HFFc6 (cell line): Measurements from ENCODE around the gene ZBTB42. TPM values are rescaled to one million over a fixed set of nuclear protein-coding genes. Genes with fewer than 3 reads are reported as not detected.

ENCODE experiments used
- DNase-seq: peaks from one replicate; pipeline ENCODE4 v3.0.0-alpha.2; 2018
- H3K27ac Mint-ChIP-seq: 2 replicates; pipeline ENCODE4 v1.8.0; 2020; ENCODE audit warnings: mild to moderate bottlenecking, mixed read lengths
- H3K27me3 Mint-ChIP-seq: 2 replicates; pipeline ENCODE4 v1.8.0; 2021; ENCODE audit warnings: mild to moderate bottlenecking, moderate library complexity, mixed read lengths; ENCODE audit not compliant: insufficient read depth
- H3K36me3 Mint-ChIP-seq: 2 replicates; pipeline ENCODE4 v1.8.0; 2021; ENCODE audit warnings: low read depth, mixed read lengths
- H3K4me1 Mint-ChIP-seq: 2 replicates; pipeline ENCODE4 v1.8.0; 2020; ENCODE audit warnings: low read depth, mixed read lengths
- H3K4me3 Mint-ChIP-seq: 2 replicates; pipeline ENCODE4 v1.8.0; 2020; ENCODE audit warnings: mild to moderate bottlenecking, moderate library complexity, mixed read lengths
- H3K9me3 Mint-ChIP-seq: 2 replicates; pipeline ENCODE4 v1.8.0; 2020; ENCODE audit warnings: mild to moderate bottlenecking, mixed read lengths
- total RNA-seq, 6 experiments: library from RNA; stranded (reverse); fragmentation: NEBNext Ultra II Directional; extraction: Animal tissue kit (Norgen Biotek cat#: 25700); gene quantifications; 2 replicates in 1 of 6; 3 replicates in 5 of 6; pipeline ENCODE4 v1.2.3, GENCODE V29; 2021
- TF ChIP-seq, protein P1 (sequence below): fragments of 200-600 bp; sonication (generic); IDR thresholded peaks from 2 replicates; pipeline ENCODE4 v1.5.0; 2021; ENCODE audit warnings: antibody characterized with exemption, mild to moderate bottlenecking

ZBTB42 gene
- total RNA-seq, 6 experiments from 2014 or later = 1.3 to 1.8 (median 1.5) TPM

DNA sequence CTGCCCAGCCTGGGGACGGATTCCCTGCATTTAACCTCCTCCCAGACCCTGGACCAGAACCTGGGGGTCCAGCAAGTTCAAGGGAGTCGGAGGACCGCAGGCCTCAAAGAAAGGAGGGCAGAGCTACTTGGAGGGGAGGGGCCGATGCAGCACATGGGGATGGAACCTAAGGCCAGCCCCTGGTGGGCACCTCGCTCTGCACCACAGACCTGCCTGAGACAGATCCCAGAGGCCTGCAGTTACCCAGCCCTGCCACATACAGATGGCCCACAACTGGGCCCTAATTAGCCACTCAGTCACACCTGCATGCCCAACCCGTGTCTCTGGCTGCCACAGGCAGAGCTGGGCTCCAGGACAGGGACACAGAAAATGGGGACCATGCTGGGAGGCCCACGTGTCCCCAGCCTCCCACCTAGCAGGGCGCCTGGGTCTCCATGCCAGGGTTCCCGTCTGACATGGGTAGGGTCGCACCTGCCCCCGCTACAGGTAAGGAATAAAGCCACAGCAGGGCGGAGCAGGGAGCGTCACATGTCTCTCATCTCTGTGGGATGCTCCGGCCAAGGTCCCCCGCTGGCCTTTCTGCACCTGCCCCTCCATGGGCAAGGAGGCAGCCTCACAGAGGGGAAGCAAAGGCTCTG lies 22.1 kb upstream of the ZBTB42 start:
- no peak for DNase-seq
- H3K27me3 Mint-ChIP-seq = peaks cover 5% of the 10 kb centered on the region
- H3K4me3 Mint-ChIP-seq = no peak overlapping the region
- no peaks in the 10 kb centered on the region for H3K36me3 Mint-ChIP-seq
- no peaks in the 10 kb centered on the region for H3K9me3 Mint-ChIP-seq
- H3K4me1 Mint-ChIP-seq = no peaks in the 10 kb centered on the region
- TF ChIP-seq, protein P1, sequence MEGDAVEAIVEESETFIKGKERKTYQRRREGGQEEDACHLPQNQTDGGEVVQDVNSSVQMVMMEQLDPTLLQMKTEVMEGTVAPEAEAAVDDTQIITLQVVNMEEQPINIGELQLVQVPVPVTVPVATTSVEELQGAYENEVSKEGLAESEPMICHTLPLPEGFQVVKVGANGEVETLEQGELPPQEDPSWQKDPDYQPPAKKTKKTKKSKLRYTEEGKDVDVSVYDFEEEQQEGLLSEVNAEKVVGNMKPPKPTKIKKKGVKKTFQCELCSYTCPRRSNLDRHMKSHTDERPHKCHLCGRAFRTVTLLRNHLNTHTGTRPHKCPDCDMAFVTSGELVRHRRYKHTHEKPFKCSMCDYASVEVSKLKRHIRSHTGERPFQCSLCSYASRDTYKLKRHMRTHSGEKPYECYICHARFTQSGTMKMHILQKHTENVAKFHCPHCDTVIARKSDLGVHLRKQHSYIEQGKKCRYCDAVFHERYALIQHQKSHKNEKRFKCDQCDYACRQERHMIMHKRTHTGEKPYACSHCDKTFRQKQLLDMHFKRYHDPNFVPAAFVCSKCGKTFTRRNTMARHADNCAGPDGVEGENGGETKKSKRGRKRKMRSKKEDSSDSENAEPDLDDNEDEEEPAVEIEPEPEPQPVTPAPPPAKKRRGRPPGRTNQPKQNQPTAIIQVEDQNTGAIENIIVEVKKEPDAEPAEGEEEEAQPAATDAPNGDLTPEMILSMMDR = no peak
- H3K27ac Mint-ChIP-seq = no peak overlapping the region

DNA sequence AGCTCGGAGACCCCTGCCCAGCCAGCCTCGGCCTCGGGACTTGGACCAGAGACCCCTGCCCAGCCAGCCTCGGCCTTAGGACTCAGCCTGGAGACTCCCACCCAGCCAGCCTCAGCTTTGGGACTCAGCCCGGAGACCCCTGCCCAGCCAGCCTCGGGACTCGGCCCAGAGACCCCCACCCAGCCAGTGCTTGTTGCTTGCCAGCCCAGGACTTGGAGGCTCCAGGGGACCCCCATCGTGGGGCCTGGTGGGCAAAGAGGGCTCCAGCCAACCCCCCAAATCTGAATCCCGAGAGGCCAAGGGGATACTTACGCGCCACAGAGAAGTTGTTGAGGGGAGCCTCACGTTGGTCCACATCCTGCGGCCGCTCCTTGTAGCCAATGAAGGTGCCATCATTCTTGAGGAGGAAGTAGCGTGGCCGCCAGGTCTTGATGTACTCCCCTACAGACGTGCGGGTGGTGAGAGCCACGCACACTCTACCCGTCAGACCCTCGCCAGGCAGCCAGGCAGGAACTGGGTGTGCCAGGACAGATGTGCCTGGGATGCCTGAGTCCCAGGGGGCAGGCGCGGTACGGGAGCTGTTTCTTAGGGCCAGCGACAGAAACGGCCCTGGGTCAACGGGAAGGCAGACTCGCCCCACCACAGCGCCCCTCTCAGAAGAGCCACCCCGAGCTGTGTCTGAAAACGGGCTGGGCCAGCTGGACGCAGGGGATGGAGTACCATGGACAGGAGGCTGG lies 21.0 kb upstream of the ZBTB42 start:
- Mint-ChIP-seq H3K36me3 (no peaks in the 10 kb centered on the region), H3K4me3 (no peak overlapping the region), H3K27ac (no peak overlapping the region), H3K4me1 (no peaks in the 10 kb centered on the region), H3K9me3 (no peaks in the 10 kb centered on the region), H3K27me3 (peaks cover 2% of the 10 kb centered on the region; the same call in 1 of the 2 replicates)
- no peak for DNase-seq
- TF ChIP-seq, protein P1 = no peak

DNA sequence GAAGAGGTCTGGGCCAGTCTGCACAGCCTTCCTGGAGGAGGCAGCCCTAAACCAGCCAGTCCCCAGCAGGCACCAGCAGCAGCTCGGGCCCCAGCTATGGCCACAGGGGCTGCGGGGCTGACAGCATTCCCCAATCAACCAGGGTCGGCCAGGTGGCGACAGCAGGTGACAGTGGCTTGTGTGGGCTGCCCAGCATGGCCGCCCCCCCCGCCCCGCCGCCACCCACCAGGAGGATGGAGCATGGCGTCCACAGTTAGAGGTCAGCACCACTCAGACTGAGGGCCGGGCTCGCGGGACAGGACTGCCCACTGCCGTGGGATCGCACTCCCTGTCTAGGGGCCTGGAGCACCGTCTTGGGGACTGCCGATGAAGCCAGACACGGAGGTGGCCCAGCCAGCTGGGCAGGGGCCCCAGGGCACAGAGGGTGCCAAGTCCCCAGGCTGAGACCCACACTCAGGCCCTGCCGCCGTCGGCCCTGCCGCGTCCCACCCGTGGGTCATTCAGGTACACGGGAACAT lies 20.3 kb upstream of the ZBTB42 start:
- peaks cover 2% of the 10 kb centered on the region; the same call in 1 of the 2 replicates for H3K27me3 Mint-ChIP-seq
- H3K27ac Mint-ChIP-seq = no peak overlapping the region
- no peak overlapping the region for H3K4me3 Mint-ChIP-seq
- no peaks in the 10 kb centered on the region for H3K36me3 Mint-ChIP-seq
- DNase-seq = no peak
- H3K9me3 Mint-ChIP-seq = no peaks in the 10 kb centered on the region
- TF ChIP-seq, protein P1 = no peak
- no peaks in the 10 kb centered on the region for H3K4me1 Mint-ChIP-seq

DNA sequence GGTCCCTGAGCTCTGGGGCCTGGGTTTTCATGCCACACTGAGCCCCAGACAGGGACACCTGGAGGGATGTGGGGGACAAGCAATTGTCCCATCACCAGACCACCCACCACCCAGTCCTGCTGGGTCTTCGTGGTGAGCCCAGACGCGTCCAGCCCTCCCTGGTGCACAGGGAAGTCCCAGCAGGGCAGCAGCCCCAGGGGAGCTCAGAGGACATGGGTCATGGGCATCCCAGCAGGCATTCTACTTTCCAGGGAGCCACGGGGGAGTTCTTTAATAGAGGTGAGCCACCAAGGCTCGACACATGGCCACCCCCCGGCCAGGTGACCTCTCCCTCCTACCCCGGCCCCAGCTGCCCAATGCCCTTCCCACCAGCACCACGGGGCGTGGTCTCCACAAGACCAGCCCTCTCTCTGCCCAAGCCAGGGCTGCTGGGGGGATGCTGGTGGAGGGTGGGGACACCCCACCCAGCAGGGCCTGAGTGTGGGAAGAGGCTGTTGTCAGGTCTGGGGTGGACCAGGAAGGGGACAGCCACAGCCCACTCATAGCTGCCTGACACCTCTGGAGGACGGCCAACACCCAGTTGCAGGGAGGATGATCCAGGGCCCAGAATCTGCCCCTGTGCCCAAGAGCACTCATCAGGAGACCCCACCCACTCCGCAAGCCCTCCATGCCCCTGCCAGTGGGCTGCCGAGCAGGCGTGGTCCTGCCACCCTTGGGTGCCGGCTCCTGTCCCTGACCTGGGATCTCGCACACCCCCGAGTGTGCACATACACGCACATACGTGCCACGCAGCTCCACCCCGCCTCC lies 19.4 kb upstream of the ZBTB42 start:
- no peak for DNase-seq
- TF ChIP-seq, protein P1 = no peak
- no peak overlapping the region for H3K4me3 Mint-ChIP-seq

DNA sequence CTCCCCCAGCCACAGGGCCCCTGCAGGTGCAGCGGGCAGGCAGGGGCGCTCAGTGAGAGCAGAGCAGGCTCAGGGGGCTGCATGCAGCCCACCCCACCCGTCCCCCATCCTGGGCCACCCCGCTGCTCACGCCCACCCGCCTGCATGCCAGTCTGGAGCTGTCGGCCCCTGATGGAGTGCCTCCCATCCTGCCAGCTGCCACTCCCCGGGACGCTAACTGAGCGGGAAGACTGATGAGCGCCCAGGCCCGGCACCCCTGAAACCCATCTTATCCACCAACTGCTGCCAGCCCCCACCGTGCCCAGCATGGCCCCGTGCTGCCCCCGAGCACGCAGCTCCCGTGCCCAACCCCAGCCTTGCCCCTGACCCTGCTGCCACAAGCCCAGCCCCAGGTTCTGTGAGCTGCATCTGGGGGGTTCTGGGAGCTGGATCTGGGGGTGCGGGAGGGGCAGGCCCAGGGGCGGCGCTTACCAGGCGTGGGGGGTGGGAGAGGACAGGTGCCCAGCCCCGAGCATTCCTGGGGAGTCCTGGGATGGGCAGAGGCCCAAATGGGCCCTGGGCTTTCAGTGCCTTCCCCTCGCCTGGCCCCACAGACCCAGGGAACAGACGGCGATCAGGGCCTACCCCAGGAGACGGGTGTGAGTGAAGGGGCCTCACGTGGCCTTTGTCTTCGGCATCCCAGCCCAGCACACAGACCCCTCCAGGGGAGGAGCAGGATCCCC lies 18.7 kb upstream of the ZBTB42 start:
- no peaks in the 10 kb centered on the region for H3K36me3 Mint-ChIP-seq
- H3K9me3 Mint-ChIP-seq = no peaks in the 10 kb centered on the region
- no peaks in the 10 kb centered on the region; the same call in 1 of the 2 replicates for H3K27me3 Mint-ChIP-seq
- no peak for DNase-seq
- H3K4me1 Mint-ChIP-seq = no peaks in the 10 kb centered on the region
- no peak overlapping the region for H3K4me3 Mint-ChIP-seq
- H3K27ac Mint-ChIP-seq = no peak overlapping the region
- TF ChIP-seq, protein P1 = no peak

More for the DNA sequence above, 19.4 kb upstream of the ZBTB42 start:
- Mint-ChIP-seq H3K36me3 (no peaks in the 10 kb centered on the region), H3K27me3 (peaks cover under 1% of the 10 kb centered on the region; the same call in 1 of the 2 replicates), H3K27ac (no peak overlapping the region), H3K9me3 (no peaks in the 10 kb centered on the region), H3K4me1 (no peaks in the 10 kb centered on the region)
